ENCODE measurements around the gene CFAP73.
"Not testable (repeated sequence)": the region's sequence is repeated elsewhere in the genome, so short reads cannot be mapped to it uniquely, and the experiment has no call there.

CFAP73 gene

DNA sequence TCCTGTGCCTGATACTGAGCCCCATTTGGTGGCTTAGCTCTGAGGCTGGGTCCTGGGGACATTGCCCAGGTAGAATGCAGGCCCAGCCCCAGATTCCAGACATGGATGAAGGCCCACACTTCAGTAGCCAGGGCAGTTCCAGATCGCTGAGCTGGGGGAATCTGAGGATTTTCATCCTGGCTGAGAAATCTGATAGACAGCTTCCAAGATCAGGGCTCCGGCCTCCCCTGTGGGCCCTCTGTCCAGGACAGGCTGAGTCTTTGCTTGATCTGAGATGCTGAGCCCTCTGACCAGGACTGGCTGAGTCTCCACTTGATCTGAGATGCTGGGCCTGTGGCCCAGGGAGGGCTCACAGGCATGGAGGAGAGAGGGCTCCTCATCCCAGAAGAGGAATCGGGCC, 10.7 kb upstream of the CFAP73 start:
- Histone ChIP-seq H3K9me3 (ENCODE audit: control insufficient read depth, low read length) (no peaks in the 10 kb centered on the region), H3K4me3 (ENCODE audit: low read depth, low read length) (no peak overlapping the region), H3K4me1 (peaks cover 70% of the 10 kb centered on the region), H3K9ac (no peak overlapping the region), H3K36me3 (ENCODE audit: control insufficient read depth, insufficient read depth, low read length) (no peaks in the 10 kb centered on the region), H3K79me2 (peaks cover 13% of the 10 kb centered on the region), H3K27me3 (ENCODE audit: control insufficient read depth, insufficient read depth, low read length) (no peaks in the 10 kb centered on the region), H2AFZ (peak overlapping the region; percentile 27), H3K4me2 (ENCODE audit: low read length) (peak overlapping the region; percentile 47), H3K27ac (peak overlapping the region; percentile 96)
- TF ChIP-seq, protein P1, sequence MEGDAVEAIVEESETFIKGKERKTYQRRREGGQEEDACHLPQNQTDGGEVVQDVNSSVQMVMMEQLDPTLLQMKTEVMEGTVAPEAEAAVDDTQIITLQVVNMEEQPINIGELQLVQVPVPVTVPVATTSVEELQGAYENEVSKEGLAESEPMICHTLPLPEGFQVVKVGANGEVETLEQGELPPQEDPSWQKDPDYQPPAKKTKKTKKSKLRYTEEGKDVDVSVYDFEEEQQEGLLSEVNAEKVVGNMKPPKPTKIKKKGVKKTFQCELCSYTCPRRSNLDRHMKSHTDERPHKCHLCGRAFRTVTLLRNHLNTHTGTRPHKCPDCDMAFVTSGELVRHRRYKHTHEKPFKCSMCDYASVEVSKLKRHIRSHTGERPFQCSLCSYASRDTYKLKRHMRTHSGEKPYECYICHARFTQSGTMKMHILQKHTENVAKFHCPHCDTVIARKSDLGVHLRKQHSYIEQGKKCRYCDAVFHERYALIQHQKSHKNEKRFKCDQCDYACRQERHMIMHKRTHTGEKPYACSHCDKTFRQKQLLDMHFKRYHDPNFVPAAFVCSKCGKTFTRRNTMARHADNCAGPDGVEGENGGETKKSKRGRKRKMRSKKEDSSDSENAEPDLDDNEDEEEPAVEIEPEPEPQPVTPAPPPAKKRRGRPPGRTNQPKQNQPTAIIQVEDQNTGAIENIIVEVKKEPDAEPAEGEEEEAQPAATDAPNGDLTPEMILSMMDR (IDR thresholded peaks at IDR 0.05): no peak

DNA sequence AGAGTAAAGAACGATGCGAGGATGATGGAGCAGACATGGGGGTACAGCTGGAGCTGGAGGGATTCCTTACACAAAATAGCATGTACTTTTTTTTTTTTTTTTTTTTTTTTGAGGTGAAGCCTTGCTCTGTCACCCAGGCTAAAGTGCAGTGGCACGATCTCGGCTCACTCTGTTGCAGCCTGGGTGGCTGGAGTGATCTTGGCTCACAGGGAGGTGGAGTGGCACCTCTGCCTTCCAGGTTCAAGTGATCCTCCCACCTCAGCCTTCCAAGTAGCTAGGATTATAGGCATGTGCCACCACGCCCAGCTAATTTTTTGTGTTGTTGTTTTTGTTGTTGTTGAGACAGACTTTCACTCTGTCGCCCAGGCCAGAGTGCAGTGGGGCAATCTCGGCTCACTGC, 8.8 kb upstream of the CFAP73 start:
- Histone ChIP-seq H3K27me3 (ENCODE audit: control insufficient read depth, insufficient read depth, low read length) (no peaks in the 10 kb centered on the region), H3K4me1 (peaks cover 70% of the 10 kb centered on the region), H3K9me3 (ENCODE audit: control insufficient read depth, low read length) (no peaks in the 10 kb centered on the region), H3K4me2 (ENCODE audit: low read length) (no peak overlapping the region), H3K36me3 (ENCODE audit: control insufficient read depth, insufficient read depth, low read length) (no peaks in the 10 kb centered on the region), H2AFZ (peak overlapping the region; percentile 58), H3K79me2 (no peaks in the 10 kb centered on the region), H3K9ac (no peak overlapping the region), H3K27ac (peak overlapping the region; percentile 96), H3K4me3 (ENCODE audit: low read depth, low read length) (no peak overlapping the region)
- TF ChIP-seq, protein P1 (IDR thresholded peaks at IDR 0.05): no peak

DNA sequence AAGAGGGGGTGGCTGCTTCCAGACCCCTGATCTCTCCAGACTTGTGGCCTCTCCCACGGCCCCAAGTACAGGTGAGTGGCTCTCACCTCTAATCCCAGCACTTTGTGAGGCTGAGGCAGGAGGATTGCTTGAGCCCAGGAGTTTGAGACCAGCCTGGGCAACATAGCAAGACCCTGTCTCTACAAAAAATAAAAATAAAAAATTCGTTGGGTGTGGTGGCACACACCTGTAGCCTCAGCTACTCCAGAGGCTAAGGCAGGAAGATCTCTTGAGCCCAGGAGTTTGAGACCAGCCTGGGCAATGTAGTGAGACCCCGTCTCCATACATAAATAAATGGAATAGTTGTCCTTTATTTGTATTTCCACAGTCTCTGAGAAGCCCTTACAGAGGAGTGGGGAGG, 7.8 kb upstream of the CFAP73 start:
- H3K4me2 ChIP-seq (ENCODE audit: low read length); H2AFZ ChIP-seq; H3K9ac ChIP-seq; H3K9me3 ChIP-seq (ENCODE audit: control insufficient read depth, low read length); H3K36me3 ChIP-seq (ENCODE audit: control insufficient read depth, insufficient read depth, low read length); H3K27me3 ChIP-seq (ENCODE audit: control insufficient read depth, insufficient read depth, low read length); H3K4me3 ChIP-seq (ENCODE audit: low read depth, low read length); H3K79me2 ChIP-seq: not testable (repeated sequence)
- Histone ChIP-seq H3K27ac (peak overlapping the region; percentile 96), H3K4me1 (peaks cover 65% of the 10 kb centered on the region)

DNA sequence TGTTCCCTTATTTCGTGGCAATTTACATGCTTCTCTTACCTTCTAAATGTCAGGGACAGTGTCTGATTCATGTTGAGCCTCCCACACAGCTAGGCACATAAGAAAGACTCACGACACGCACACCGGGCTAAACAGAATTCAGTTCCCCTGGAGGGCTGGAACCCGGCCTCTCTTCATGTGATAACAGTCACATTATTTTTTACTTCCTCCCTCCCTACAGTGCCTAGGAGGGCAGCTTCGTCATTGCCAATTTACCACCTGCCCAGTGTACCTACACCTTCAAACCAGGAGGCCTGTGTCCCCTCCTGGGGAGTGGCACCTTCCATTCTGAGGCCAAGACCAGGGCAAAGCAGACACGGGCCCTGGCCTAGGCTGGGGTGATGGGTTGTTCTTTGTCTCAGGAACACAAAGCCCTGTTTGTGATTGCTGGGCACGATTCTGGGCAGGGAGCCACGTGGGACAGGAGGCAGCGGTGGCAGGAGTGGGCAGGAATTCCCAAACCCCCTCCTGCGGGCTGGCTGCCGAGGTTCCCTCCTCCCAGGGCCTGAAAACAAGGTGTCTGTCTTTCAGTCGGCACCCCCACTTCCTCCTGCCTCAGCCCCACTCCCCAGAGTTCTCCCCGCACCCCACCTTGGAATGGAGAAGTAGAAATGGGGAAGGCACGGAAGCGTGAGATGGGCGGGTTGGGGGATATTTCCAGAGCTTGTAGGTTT, 7.2 kb upstream of the CFAP73 start:
- Histone ChIP-seq H3K36me3 (ENCODE audit: control insufficient read depth, insufficient read depth, low read length) (no peaks in the 10 kb centered on the region), H3K4me2 (ENCODE audit: low read length) (no peak overlapping the region), H3K4me1 (peaks cover 59% of the 10 kb centered on the region), H3K27me3 (ENCODE audit: control insufficient read depth, insufficient read depth, low read length) (no peaks in the 10 kb centered on the region), H3K4me3 (ENCODE audit: low read depth, low read length) (no peak overlapping the region), H3K79me2 (no peaks in the 10 kb centered on the region), H3K9ac (no peak overlapping the region), H2AFZ (peak overlapping the region; percentile 80), H3K9me3 (ENCODE audit: control insufficient read depth, low read length) (no peaks in the 10 kb centered on the region), H3K27ac (peak overlapping the region; percentile 96)
- TF ChIP-seq, protein P1 (IDR thresholded peaks at IDR 0.05): no peak

DNA sequence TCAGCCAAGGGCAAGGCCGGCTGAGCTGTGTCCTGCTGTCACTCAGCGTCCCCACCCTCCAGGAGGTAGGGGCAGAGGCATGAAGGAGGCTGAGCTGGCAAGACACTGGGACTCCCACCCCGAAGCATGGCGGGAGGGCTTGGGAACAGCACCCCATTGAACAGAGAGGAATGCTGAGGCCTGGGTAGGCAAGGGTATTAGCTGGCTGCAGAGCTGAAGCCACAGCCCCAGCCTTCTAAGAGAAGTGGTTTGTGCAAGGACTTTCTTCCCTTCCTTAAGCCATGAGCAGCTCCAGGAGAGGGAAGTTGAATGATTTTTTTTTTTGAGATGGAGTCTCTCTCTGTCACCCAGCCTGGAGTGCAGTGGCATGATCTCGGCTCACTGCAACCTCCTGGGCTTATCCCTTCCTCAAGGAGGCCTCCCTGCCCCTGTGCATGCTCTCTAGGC, 6.6 kb upstream of the CFAP73 start:
- Histone ChIP-seq H3K4me1 (peaks cover 53% of the 10 kb centered on the region), H3K4me2 (ENCODE audit: low read length) (no peak overlapping the region), H3K4me3 (ENCODE audit: low read depth, low read length) (no peak overlapping the region), H2AFZ (peak overlapping the region; percentile 80), H3K9ac (no peak overlapping the region), H3K27ac (peak overlapping the region; percentile 96), H3K79me2 (no peaks in the 10 kb centered on the region), H3K36me3 (ENCODE audit: control insufficient read depth, insufficient read depth, low read length) (no peaks in the 10 kb centered on the region), H3K9me3 (ENCODE audit: control insufficient read depth, low read length) (no peaks in the 10 kb centered on the region), H3K27me3 (ENCODE audit: control insufficient read depth, insufficient read depth, low read length) (no peaks in the 10 kb centered on the region)
- TF ChIP-seq, protein P1 (IDR thresholded peaks at IDR 0.05): no peak

Measured in parathyroid adenoma (tissue), 2 donors.